Measurements from ENCODE around the gene APOBEC3B. TPM values are rescaled to one million over a fixed set of nuclear protein-coding genes. Genes with fewer than 3 reads are reported as not detected.
"Not testable (repeated sequence)": the region's sequence is repeated elsewhere in the genome, so short reads cannot be mapped to it uniquely, and the experiment has no call there.

Gene APOBEC3B
- total RNA-seq, 1 experiment from 2014 or later: 13.1 TPM

DNA sequence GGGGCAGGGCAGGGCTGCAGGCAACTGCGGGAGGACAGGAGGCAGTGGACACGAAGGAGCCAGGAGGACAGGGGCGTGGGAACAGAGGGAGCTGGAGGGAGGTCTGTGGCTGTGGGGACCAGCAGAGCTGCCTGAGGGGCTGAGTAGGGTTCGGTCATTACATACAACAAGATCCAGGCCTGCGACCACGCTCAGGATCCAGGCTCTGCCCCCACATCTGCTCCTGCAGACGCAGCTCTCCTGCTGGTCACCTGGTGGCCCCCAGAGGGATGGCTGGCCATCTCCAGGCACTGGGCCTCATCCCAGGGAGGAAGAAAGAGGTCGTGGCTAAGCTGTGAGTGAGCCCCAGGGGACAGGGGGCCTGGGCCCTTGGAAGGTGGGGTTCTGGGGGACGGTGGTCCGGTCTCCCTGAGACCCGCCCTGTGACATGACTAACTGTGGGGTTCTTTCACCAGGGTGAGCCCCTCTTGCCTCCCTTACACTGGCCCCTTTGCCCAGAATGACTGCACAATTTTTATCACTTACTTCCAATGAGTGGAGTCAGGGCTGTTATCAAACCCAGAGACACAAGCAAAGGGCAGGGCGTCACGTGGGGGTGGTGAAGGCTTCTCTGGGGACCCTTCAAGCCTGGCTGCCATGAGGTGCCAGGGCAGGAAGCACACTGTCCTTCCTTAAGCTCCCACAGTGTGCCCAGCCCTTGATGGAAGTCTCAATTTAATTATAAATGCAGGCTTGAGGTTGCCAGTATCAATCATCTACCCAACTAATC, 31.4 kb upstream of the APOBEC3B start:
- no peak for DNase-seq (ENCODE audit: low read depth)

DNA sequence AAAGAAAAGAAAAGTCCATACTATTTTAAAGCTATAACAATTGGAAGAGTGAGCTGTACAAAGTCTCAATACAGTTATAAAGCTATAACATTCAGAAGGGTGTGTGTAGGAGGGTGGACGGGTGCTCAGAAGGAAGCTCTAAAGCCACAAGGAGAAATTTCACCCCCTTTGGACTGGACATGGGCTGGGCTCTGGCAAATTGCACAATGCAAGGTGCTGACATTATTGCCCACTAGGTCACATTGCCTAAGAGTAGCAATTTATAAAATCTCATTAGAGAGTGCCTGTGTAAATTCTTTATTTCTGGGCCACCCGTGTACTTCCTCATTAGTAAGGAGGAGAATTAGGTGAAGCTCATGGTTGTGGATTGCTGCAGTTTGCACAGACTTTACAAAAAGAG, 30.4 kb upstream of the APOBEC3B start:
- DNase-seq (ENCODE audit: low read depth): no peak

DNA sequence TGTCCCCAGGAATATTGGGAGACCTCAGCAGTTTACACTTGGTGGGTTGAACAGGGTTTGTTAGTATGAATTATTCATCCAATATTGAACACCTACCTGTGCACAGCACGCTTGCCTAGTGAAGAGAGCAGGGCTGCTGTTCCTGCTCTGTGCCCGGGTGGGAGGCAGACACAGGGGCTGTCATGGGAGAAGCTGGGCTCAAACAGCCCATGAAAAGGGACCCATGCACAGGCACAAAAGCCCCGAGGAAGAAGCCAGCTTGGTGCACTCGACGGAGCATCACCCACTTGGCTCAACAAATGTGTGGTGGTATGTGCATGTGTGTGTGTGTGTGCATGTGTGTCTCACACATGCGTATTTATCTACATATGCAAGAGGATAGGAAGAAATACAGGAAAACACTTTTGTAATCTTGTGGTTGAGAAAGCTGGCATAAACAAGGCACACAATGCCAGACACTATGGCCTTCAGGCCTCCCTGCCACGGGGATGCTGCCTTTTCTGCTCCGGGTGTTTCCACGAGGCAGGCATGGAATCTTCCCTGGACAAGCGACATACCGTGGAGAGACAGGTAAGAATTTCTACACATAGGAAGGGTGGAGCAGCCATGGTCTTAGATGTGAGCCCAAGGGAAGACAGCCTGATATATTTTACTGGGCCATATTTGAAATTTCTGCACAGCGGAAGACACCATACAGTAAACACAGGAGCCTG, 29.7 kb upstream of the APOBEC3B start:
- DNase-seq (ENCODE audit: low read depth): no peak

DNA sequence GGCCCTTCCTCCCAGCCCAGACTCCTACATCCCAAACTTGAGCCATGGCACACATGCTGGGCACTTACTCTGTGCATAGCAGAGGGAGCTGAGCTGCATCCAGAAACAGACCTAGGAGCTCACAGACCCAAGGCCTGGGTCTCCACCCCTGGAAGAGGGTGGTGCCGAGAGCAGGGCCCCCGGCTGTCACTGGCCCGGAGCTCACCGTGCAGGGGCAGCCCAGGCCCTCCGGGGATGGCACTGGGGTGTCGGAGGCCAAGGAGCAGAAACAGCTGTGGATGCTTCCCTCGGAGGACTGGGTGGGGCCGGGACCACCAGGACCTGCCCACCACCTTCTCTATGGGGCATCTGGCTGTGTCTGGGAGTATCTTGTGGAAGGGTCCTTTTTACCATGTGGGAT, 29.1 kb upstream of the APOBEC3B start:
- DNase-seq (ENCODE audit: low read depth): no peak

DNA sequence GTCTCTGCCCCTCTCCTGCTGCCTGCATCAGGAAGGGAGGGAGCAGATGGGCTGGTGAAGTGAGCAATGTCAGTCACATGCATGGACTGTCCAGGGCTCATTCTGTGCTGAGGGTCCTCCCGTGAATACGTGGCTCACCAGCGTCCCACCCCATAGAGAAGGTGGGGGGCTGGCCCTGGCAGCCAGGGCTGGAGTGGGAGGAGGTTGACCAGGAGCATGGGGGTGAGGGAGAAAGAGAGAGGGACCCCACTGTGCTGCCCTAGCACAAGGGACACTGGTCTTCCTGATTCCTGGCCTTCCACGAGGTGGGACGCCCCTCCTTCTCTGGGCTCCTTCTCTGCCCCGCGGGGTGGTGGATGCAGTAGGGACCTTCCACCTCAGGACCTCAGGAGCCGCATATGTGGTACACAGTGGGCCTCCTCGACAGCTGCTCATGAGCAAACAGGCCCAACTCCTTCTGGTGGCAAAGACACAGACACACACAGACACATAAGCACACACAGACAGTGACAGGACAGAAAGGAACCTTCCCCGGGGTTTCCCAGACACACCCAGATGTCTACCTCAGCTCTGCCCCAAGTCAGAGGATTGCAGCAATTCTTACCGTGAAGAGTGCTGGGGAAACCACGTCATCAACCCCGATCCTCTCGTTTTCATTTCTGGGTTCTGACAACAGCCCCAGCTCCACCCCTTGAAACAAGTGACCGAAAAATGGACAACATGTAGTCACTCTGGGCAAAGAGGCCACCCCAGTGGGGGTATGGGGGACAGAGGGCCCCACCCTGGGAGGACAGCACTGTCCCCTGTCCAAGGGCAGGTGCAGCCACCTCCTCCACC, 28.4 kb upstream of the APOBEC3B start:
- no peak for DNase-seq (ENCODE audit: low read depth)

DNA sequence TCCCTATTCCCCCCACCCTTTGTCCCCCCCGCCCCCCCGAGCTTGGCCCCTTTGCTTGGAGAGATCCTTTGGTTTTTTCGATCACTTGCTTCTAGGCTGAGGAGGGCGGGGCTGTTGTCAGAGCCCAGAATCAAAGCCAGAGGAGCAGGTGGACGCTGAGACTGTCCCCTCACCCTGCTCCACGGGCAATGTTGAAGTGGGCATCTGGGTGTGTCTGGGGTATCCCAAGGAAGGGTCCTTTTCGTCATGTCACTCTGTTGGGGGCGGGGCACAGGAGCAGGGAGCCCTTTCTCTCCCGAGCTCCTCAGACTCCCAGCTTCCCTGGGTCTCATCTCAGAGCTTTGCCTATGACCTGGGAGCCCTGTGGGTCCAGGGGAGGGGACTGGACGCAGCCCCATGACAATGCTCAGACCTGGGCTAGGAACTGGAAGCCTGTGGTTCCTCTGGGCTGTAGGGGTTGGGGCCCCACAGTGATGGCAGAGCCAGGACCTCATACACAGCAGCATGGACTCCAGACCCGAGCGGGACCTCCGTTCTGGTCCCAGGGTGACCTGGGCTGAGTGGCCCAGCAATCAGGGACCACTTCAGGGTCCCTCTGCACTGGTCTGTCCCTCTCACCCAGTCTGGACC, 27.6 kb upstream of the APOBEC3B start:
- DNase-seq (ENCODE audit: low read depth): no peak

DNA sequence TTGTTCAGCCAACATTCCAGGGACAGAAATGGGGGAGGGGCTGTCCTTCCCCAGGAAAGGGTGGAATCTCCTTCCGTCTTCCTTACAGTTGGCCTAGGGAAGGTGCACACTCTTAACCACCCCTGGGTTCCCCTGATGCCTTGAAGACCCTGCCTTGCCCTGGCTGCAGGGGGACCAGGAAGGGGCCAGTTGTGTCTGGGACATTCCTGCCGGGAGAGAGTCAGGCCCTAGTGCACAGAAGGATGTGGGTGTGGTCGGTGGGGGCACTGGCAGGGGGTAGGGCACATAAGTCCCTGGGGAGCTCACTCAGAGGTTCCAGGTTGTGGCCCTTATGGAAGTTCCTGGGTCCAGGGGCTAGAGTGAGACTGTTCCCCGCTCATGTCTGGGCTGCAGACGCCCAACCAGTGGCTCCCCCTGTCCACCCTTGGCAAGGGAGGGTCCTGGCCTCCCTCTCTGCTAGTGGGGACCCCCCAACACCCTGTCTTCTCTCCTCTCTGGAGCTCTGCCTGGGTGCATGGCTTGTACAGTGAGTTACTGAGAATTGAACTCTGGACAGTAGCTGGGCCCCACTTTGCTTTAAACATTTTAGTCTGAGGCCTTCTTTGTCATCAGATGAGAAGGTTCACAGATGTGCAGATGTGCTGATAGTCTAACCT, 26.8 kb upstream of the APOBEC3B start:
- DNase-seq (ENCODE audit: low read depth): no peak

DNA sequence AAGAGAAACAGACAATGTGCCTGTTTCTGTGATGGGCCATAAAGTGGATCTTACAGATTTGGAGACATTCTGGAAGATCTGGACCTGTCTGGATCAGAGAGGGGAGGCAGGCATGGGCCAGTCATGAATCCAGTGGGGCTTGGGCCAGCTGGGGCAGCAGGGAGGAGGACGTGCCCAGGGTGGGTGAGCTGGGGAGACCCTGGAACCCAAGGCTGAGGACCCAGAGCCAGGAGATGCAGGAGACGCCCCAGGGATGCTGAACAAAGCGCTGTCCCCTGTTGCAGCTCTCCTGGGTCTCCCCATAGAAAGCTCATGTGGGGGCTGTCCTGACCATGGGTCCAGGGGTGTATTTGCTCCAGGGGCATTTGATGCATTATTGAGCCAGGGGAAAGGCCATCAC, 26.2 kb upstream of the APOBEC3B start:
- no peak for DNase-seq (ENCODE audit: low read depth)

DNA sequence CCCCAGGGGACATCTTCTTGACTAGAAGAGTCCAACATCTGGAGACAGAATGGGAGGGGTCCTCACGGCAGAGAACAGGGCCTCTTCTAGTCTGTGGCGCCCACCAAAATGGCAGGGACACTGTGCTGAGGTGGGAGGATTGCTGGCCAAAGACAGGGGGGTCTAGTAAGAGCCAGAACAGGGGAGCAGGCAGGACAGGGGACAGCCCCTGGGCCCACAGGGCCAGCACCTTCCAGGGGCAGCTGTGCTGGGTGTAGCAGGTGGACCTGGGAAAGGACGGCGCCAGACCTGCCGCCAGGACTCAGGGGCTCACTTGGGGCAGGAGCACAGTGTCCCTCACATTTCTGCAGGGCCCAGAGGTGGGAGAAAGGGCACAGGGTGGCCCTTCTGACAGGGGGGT, 25.6 kb upstream of the APOBEC3B start:
- DNase-seq (ENCODE audit: low read depth): no peak

DNA sequence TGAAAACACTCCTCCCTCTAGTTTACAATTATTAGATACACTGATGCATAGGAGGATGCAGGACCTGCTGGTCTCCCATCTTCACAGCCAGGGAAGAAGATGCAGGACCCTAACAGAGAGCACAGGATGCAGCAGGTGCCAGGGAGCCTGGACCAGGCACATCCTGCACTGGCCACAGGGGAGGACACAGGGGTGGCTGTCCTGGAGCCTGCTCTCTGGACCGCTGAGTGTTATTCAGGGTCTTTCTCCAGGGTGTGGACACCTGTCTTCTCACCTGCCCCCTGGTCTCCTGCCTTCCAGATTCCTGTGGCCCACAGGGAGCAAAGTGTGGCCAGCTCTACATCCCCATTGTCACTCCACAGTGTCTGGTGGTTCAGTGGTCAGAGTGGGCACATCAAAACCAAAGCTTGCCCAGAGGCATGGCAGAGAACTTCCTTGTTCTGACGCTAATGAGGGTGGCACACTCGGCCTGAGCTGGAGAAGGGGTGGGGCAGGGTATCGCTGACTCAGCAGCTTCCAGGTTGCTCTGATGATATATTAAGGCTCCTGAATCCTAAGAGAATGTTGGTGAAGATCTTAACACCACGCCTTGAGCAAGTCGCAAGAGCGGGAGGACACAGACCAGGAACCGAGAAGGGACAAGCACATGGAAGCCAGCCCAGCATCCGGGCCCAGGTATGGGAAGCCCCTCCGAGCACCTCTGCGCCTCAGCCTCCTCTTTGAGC, 24.9 kb upstream of the APOBEC3B start, which contains the start of gene APOBEC3A:
Gene APOBEC3A (plus strand): TSS at position 564 of the 725 bp plus-strand sequence. CDS start 83 bp downstream, at position 647.
- no peak for DNase-seq (ENCODE audit: low read depth)

DNA sequence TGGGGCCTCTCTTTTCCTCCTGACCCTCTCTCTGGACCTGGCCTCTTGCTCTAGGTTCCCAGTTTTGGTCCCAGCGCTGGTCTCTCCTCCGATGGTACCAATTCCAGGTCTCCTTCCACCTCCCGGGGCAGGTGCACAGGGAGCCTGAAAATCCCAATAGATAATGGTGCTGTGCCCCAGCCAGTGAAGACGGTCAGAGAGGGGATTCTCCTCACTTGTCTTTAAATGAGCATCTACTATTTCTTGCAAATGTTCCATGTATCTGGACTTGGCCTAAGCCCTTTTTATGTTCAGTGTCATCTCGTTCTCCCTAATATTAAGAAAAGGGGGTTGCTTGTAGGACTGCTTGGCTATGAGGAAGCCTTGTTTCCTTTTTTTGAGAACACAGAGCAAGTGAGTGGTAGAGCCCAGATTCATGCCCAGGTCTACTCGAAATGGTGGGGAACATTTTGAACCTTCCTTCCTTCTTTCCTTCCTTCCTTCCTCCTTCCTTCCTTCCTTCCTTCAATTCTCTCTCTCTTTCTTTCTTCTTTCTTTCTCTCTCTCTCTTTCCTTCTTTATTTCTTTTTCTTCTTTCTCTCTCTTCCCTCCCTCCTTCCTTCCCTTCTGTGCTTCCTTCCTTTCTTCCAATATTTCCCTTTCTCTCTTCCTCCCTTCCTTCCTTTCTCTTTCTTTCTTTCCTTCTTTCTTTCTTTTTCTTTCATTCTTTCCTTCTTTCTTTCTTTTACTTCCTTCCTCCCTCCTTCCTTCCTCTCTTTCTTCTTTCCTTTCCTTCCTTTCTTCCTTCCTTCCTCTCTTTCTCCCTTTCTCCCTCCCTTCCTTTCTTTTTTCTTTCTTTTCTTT, 24.1 kb upstream of the APOBEC3B start:
- DNase-seq (ENCODE audit: low read depth): no peak

DNA sequence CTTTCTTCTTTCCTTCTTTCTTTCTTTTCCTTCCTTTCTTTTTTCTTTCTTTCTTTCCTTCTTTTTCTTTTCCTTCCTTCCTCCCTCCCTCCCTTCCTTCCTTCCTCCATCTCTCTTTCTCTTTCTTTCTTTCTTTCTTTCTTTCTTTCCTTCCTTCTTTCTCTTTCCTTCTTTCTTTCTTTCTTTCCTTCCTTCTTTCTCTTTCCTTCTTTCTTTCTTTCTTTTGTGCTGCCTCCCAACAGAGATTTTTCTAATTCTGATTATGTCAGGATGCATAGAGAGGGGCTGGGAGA, 23.6 kb upstream of the APOBEC3B start:
- DNase-seq (ENCODE audit: low read depth): not testable (repeated sequence)

DNA sequence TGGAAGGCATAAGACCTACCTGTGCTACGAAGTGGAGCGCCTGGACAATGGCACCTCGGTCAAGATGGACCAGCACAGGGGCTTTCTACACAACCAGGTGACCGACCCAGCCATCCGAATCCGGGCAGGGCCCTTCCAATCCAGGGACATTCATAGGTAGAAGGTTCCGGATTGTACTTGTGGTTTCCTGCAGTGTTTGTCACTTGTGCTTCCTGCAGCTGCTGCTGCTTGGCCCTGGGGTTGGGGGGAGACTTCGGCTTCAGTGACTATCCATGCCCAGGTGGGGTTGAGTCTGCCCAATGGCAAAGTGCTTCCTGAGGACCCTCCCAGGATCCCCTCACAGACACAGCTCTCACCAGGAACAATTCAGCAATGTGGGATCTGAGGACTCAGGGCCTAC, 22.6 kb upstream of the APOBEC3B start:
- no peak for DNase-seq (ENCODE audit: low read depth)

DNA sequence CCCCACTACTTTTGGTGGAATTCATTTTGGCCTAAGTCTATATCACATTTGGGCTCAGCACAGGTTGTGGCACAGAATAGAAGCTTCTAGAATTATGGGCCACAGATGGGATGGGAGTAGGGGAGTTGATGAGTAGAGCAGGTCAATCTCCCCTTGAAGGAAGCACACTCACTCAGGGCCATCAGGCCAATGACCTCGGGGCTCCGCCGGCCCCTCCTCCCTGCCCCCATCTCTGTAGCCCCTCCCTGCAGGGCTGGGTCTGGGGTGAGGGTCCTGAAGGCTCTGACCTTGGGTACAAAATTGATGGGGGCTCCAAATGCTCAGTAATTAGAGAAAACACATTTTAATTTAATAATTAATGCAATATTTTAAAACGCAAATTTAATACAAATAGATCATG, 21.5 kb upstream of the APOBEC3B start:
- not testable (repeated sequence) for DNase-seq (ENCODE audit: low read depth)

DNA sequence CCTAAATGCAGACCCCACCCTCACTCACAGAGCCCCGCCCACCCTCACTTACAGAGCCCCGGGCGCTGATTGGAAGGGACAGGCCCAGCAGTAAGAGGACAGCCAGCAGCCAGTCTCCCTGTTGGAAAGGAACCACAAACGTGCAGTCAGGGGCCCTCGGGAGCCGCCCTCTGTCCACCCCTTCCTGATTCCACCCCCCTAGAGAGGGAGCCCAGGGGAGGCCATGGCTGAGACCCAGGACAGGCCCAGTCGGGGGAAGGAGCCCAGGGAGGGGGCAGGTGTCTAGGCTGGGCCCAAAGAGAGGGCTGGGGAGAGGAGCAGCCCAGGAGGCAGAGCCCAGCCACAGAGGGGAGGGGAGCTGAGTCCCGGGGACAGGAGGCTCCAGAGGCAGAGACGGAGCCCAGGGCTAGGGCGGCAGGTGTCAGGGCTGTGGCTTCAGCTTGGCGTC, 18.8 kb upstream of the APOBEC3B start:
- not testable (repeated sequence) for DNase-seq (ENCODE audit: low read depth)

DNA sequence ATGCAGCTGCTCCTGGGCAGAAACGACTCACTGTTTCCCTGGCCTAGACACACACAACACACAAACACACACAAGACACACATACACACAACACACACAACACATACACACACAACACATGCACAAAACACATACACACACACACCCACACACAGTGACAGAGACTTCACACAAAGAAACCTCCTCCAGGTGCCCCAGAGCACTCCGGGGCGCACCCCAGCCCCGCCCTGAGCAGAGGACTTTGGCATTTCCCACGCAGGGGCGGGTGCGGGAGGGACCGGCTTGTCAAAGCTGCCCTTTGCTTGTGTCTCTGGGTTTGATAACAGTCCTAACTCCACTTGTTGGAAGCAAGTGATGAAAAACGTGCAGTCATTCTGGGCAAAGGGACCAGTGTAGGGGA, 18.3 kb upstream of the APOBEC3B start:
- no peak for DNase-seq (ENCODE audit: low read depth)

DNA sequence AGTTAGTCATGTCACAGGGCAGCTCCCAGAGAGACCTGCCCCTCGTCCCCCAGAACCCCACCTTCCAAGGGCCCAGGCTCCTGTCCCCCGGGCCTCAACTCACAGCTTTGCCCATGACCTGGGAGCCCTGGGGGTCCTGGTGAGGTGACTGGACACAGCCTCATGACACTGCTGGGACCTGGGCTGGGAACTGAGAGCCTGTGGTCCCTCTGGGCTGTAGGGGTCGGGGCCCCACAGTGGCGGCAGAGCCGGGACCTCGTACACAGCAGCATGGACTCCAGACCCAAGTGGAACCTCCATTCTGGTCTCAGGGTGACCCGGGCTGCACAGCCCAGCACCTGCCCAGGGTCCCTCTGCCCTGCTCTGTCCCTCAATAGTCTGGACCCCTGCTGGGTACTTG, 17.8 kb upstream of the APOBEC3B start:
- DNase-seq (ENCODE audit: low read depth): no peak

DNA sequence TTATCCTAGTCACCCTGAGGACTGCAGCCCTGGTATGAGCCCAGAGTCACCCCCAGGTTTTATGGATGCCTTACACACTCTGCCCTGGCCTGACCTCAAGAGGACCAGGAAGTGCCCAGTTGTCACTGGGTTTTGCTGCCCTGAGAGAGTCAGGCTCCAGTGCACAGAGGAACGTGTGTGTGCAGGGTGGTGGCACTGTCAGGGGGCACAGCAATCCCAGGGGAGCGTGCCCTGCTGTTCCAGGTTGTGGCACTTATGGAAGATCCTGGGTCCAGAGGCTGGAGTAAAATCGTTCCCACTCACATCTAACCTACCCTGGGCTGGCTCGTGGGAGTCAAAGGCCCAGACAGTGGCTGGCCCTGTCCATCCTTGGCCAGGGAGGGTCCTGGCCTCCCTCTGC, 17.2 kb upstream of the APOBEC3B start:
- no peak for DNase-seq (ENCODE audit: low read depth)

DNA sequence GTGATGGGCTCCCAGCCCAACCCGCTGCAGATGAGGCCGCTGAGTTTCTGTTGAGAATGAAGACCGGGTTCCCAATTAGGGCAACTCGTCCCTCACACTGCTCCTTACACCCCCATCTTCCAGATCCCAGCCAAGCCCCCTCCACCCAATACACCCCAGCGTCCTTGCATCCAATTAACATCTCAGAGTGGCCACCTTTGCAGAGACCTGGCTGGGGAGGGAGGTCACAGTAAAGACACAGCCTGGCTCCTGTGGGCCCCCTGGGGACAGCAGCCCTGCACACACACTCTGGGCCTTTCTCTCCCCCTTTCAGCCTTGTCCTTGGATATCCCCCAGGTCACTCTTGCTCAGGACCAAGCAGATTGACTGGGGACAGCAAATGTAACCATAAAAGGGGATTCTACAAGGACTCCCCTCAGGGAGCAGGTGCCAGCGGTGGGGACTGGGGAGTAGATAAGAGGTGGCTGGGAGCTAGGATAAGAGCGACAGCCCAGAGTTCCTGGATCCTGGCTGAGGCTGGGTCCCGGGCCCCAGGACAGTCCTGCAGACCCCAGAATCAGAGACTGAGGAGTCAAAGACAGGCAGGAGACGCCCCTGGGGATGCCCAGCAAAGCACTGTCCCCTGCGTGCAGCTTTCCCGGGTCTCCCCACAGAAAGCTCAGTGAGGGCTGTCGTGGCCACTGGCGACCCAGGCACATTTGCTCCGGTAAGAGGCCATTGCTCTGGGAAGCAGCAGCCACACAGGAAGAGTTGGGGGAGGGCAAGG, 16.4 kb upstream of the APOBEC3B start:
- DNase-seq (ENCODE audit: low read depth): no peak
